HCT116 (cell line): Measurements from ENCODE around the gene OASL.

Experiments
- CTCF ChIP-seq, 3 experiments: fragments of 200-600 bp in 1 of 3; sonication (generic) in 1 of 3; IDR thresholded peaks in 2 of 3; conservative IDR thresholded peaks in 1 of 3; 2 replicates each; pipeline ENCODE4 v1.5.1; 2012 to 2017; ENCODE audit warnings: low read depth in 2 of 3, low read length in 2 of 3, antibody characterized with exemption in 1 of 3, borderline replicate concordance in 1 of 3, control low read depth in 1 of 3, mild to moderate bottlenecking in 1 of 3, mixed read lengths in 1 of 3, mixed run types in 1 of 3, moderate library complexity in 1 of 3; ENCODE audit not compliant: insufficient read depth in 1 of 3
- TCF7L2 ChIP-seq: IDR thresholded peaks from 2 replicates; pipeline ENCODE4 v1.7.0; 2011; ENCODE audit warnings: borderline replicate concordance, inconsistent platforms; ENCODE audit not compliant: insufficient read depth, insufficient read length; ENCODE audit errors: extremely low read depth

GRCh38 chr12:121010860-121011259 is 28.2 kb downstream of the OASL start:
- no peak for TF ChIP-seq TCF7L2
- no peak for TF ChIP-seq CTCF (IDR thresholded peaks at IDR 0.05 in 2 of 3, conservative IDR thresholded peaks at IDR 0.05 in 1 of 3; ENCODE audit: borderline replicate concordance in 1 of 3, insufficient read depth in 1 of 3, low read depth in 2 of 3, low read length in 2 of 3)
